Stimulated activated CD8-positive, alpha-beta memory T cell treated with anti-CD3 and anti-CD28 coated beads, Interleukin-15, amount 100 ng/mL, for 24 hours (primary cell): ENCODE data around the gene TNC.

Experiments
- DNase-seq: peaks from one replicate; pipeline ENCODE4 v3.0.0-alpha.2; 2020; ENCODE audit warnings: low read depth

The TNC gene

DNA sequence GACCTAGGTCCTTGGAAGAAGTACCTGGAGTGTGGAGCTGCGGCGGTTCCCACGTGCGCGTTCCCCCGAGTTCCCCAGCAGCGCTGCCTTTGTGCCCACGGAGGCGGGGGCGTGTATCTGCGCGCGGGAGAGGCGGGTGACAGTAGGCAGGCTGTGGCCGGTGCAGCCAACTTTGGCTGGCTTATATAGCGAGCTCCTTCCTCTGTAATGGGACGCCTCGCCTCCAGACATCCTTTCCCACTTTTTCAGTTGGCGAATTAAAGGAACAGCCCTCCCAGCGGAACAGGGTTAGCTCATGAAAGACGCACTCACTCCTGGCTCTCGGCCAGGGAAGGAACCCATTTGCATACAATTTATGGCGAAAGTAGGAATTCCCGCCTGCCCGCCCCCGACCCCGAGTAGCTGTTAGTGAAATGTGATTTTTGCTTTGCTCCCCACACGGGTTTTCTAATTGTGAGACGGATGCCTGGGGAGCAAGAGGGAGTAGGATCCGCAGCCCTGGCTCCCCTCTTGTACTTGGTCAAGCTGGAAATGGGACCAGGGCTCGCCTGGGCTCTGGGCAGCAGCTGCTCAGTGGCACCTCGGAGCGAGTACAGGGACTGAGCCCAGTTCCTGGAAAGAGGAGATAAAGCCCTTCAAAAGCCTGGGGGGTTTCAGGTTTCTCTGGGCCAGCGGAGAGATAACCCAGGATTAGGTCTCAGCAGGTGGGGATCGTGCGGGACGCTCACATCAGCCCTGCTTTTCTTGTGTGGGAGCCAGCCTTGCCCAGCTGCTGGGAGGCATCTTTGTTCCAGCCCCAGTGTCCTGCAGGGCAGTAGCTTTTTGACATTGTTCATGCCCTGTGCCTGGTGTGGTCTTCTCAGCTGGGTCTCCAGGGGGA lies at the start of gene TNC:
Gene TNC (minus strand): TSS at position 159 of the 880 bp plus-strand sequence. CDS start 27,139 bp downstream, outside the sequence.
- DNase-seq = no peak

DNA sequence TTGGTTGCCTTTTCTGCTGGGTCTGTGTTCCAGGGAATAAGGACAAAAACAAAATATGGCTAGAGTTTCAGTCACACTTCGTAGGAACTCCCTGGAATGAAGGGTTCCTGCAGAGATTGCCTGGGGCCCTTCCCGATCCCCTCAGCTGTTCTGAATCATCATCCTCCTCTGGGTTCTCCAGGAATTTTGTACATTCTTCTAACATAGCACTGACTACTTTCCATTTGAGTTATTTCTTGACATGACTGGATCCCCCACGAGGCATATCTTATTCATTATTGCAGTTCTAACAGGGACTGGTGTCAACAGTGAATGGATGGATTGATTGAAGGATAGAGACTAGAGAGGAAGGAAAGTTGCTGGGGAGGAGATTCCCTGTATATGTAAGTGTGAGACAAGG lies 49.2 kb upstream of the TNC start:
- DNase-seq = no peak

DNA sequence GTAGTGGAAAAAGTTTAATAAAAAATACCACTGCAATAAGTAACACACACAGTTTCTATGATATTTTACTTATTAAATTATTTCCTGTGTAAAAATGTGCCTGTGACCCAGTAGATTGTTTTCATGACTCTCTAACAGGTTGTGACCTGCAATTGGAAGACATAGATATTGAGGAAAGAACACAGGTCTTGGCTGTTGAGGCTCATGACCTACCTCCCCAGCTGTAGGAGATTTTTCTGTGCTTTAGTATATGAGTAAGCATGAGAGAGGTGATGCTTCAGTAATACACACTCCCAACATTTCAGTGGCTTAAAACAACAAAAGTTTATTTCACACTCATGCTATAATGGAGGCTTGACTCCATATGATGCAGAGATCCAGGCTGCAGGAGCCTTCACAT lies 47.3 kb upstream of the TNC start:
- no peak for DNase-seq

DNA sequence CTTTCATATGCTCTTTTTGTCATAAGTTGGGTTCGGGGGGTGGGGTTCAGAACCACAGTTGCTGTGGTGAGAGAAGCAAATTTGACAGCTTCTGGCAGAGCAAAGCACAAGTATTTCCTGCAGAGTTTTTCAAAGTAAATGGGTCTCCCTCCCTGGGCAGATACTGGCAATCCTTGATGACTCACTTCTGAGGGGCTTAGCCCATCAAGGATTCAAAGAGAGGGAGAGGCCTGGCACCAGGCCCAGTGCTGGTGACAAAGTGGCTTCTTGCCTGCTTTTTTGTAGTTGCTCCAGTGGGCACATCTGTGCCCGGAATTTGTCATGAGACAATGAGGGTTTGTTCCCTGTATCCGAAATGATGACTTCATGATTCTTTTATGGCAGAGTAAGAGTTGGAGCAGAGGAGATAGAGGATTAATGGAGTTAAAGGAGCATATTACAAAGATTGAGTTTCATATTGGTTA lies 46.6 kb upstream of the TNC start:
- DNase-seq = no peak

DNA sequence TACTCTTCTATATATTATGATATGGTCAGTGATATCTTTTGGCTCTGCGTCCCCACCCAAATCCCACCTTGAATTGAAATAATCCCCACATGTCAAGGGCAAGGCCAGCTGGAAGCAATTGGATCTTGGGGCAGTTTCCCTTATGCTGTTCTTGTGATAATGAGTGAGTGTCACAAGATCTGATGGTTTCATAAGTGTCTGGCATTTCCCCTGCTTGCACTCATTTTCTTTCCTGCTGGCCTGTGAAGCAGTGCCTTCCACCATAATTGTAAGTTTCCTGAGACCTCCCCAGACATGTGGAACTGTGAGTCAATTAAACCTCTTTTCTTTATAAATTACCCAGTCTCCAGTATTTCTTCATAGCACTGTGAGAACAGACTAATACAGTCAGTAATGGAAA lies 45.0 kb upstream of the TNC start:
- DNase-seq = no peak

DNA sequence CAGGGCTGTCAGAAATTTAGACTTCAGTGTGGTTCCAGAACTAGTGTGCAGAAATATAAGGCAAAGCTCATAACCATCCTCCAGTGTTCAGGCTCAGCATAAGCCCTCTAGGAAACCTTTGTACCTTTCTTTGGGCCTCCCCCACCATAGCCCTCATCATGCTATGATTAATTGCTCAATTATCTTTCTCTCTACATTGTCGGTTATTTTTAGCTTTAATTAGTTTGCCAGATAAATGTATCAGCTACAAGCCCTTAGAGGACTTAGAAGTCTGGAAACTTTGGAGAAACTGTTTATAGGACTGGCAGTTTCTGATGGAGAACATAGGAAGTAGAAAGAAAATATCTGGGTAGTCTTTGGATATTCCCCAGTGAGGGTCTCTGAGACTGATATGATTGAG lies 43.5 kb upstream of the TNC start:
- no peak for DNase-seq

DNA sequence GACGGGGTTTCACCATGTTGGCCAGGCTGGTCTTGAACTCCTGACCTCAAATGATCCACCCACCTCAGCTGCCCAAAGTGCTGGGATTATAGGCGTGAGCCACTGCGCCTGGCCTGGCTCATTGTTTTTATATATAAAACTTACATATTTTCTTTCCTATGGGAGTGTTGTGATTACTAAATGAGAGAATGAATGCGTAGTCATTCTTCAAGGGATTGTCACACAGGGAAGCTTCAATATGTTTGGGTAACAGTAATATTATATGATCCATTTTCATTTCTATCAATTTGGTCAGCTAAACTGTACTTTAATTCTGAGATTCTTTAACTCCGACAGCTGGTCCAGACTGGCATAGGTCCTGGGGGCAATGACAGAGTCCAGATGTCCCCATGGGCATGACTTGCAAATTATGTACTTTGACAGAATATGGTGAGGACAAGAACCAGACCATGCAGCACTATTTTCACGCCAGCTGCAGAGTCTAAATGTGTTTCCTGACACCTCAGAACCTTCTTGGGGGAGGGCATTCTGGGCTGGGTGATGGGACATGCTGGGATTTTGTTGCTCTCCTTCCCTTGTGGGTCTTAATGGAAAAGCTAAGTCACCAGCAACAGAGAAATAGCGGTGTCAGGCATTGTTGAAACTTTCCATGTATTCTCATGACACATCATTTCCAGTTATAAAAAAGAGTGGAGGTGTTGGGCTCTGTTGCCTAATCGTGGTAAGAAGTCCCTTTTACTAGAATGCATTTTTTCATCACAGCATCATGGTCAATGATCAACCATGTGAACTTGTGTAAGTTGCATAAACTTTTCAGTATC lies 40.9 kb upstream of the TNC start:
- DNase-seq = no peak

DNA sequence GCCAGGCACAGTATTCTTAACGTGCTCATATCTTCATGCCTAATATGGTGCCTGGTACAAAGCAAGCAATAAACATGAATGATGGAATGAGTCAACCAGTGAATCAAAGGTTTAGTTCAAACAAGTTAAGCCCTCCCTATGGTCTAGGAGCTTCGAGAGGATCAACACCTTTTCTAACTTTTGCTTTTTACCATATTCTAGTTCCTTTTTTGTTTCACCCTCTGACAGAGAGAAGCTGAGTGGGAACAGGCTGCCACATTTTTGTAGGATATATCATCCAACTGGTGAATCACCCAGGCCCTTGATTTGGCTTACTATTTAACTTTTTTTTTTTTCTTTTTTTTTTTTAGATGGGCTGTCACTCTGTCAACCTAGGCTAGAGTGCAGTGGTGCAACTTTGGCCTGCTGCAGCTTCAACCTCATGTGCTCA lies 39.3 kb upstream of the TNC start:
- no peak for DNase-seq

DNA sequence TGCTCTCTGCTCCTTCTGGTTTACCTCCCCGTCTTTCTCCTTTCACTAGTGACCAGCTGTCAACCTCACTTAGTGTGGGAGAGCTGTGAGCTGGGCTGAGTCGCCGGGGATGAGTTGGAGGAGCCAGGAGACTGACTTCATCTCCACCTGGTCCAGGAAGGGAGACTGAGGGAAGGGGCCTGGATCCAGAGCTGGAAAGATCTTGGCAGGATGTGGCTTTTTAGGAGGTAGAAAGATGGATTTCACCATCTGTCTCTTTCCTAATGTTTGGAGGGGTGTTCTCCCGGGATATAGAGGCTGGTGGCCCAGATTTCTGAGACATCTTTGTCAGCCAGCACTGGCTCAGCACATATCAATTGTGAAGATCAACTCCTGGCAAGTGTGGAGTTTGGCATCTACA lies 37.1 kb upstream of the TNC start:
- no peak for DNase-seq

DNA sequence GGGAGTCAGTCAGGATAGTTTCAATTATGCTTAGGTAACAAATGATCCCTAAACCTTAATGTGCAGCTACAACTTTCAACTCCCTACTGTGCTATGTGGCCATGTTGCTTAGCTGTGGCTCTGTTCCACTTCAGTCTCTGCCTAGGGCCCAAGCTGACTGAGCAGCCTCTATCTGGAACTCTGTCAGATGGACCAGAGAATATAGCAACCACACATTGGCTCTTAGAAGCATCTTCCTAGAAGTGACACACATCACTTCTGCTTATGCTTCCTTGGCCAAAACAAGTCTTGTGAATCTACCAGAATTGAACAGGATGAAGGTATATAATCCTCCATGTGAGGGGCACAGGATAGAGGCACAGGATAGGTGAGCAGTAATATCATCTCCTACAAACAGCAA lies 36.7 kb upstream of the TNC start:
- DNase-seq = no peak

DNA sequence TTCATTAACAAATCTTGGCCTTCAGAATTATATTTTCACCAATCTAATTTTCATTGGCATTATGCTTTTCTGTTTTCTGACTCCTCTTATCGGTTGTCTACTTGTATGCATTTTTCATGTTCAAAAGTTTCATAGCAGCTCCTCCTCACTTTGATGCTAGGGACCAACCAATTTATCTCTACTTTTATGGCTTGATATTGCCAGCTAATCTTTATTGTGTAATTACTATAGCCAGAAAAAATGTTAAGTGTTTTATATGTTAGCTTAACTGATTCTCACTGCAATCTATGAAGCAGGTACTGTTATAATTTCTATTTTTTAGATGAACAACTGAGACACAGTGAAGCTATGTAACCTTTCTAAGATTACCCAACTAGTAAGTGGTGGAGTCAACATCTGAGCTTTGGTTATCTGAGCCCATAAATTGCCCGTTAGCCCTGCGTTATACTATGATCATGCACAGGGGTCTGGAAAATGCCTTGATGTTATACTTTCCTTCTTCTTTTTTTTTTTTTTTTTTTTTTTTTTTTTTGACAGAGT lies 34.4 kb upstream of the TNC start:
- no peak for DNase-seq

DNA sequence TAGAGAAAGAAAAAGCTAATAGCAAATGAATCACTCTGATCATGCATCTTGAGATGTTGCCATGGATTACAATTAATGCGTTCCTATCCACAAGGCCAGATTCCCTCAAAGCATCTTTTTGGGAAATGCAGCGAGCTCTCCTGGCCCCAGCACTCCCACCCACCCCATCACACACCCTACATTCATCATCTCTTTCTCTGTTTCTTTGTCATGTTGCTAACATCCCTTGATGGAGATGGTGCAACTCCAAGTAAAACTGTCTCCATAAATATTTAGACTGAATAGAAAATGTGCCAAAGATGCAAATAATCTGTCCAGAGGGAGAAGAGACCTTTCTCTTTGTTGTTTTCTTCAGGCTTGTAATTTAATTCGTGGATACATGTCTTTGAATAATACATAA lies 30.8 kb upstream of the TNC start:
- DNase-seq = no peak

DNA sequence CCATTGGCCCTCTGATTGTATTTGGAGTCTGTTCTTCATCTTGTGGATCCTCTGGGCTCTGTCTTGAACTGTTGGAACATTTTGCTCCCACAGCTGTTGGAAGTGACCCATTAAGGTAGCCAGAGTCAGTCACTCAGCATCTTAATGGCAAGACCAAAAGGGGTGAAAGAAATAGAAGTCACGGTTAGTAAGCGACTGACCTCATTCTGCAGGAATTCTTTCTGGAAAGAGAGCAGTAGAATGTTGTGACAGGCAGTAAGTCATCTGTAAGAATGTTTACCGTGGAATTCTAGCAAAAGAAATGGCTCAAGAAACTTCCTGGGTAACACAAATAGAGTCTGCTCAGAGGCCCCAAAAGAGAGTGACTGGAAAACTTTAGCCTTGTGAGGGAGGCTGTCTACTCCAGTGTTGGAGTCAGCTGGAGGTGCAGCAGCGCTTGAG lies 28.6 kb upstream of the TNC start:
- DNase-seq = no peak

DNA sequence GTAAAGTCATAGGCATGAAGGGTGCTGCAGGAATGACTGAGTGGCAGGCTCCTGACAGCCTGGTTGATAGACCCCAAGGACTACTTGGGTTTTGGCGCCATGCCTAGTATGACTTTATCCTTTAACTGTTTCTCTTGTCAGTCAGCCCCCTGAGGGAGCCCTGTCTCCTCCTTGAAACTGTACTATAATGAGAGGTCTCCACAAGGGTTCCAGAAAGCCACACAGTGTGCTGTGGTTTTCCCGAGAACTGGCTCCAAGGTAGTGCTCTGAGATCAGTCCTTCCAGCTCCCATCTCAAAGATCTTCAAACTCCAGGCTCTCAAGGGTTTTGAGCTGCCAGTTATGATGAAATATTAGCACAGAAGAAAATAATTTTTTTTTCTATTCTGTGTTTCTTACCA lies 26.7 kb upstream of the TNC start:
- DNase-seq = no peak

DNA sequence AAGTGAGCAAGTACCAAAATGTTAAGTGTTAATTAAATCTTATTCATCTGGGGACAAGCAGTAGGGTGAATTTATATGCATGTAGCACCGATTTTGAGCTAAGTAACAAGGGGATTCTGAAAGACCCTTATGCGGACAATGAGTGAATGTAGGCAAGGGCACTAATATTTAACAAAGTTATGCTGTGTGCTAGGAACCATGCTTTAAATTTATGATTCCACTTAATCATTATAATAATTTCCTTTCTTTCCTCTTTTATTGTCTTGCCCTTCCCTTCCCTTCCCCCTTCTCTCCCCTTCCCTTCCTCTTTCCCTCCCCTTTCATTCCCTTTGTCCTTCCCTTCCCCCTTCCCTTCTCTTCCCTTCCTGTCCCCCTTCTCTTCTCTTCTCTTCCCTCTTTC lies 25.7 kb upstream of the TNC start:
- no peak for DNase-seq

DNA sequence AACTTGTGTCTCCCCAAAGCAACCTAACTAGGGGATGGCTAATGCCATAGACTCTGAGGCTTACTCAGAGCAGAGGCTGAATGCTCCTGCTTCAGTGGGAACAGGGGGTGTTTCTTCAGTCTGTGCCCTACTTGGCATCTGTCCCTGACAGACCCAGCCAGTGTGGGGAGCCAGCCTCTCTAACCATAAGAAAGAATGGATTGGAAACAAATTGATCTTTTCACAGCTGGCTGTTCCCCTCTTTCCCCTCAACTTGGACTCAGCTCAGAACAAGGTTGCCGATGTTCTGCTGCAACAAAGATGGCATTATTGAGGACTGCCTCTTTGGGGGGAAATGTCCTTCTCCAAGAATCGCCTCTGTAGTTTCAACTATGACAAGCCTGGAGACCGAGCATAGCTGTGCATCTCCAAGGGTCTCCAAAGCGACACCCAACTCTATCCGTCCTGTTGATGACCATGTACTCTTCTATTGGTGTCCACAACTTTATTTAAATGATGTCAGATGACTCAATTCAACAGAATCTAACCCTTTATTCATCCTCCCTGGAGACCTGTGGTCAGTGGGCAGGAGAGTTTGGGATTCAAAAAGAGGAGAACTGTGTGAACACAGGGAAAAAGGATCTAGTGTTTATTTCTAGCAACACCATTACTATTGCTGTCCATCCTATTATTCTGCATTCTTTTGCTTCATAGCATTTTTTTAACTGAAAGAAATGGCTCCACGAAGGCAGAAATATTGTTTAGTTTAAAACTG lies 24.7 kb upstream of the TNC start:
- DNase-seq = no peak

DNA sequence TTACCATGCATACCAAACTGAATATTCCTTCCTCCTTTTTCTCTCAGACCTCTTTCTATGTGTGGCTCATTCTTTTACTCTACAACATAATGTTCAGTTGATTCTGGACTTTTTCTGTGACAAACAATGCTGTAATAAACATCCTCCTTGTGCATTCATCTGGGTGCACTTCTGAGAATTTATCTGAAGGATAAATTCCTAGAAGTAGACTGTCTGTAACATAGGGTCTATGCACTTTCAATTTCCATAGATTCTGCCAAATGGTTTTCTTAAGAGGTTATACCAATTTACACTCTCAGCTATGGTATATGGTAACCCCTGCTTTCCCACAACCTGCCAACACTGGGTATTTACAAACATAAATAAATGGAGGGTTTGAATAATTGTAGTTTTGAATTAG lies 24.1 kb upstream of the TNC start:
- no peak for DNase-seq

DNA sequence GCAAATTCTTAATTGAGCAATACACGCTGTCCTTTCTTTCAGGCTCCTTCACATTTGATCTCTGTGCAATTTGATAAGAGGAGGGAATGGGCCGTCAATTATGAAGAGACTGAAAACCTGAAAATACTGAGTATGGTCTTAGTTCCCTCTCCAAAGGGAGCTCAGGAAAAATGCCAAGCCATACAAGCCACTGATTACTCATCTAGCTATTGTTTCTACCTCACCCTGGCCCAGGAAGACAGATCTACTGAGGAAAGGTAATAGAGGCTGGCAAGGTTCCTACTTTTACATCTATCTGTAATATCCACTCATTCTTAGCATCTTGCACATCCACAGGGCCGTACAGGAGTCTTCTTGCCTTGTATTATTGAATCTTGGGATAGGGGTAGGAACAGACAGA lies 23.7 kb upstream of the TNC start:
- DNase-seq = no peak

DNA sequence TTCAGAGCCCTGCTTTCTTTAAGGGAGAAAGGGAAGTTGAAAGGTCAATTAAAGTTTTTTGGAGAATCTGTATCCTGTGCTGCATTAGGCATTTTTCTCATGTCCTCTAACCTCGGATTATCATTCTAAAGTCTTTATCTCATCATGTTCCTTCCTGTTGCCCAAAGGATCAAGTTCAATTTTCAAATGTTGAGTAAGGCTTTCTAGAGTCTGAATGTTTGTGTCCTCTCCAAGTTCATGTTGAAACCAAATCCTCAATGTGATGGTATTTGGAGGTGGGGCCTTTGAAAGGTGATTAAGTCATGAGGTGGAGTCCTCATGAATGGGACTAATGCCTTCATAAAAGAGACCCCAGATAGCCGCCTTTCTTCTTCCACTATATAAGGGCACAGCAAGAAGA lies 20.2 kb upstream of the TNC start:
- no peak for DNase-seq

DNA sequence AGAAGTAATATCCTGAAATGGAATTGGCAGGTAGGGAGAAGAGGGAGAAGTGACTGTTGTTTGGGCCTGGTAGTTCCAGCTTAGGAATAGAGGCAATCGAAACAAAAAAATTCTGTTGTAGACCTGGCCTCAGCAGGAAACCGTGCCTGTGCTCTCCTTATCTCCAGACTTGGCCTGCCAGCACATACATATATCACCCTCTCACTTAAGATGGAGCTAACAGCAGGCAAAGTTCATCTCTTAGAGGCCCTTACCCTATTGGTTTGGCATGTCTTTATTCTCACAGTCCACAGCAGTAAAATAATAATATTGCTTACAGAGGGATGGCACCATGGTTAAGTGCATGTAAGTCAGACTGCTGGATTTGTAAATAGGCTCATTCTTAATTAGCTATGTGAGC lies 19.6 kb upstream of the TNC start:
- DNase-seq = no peak

DNA sequence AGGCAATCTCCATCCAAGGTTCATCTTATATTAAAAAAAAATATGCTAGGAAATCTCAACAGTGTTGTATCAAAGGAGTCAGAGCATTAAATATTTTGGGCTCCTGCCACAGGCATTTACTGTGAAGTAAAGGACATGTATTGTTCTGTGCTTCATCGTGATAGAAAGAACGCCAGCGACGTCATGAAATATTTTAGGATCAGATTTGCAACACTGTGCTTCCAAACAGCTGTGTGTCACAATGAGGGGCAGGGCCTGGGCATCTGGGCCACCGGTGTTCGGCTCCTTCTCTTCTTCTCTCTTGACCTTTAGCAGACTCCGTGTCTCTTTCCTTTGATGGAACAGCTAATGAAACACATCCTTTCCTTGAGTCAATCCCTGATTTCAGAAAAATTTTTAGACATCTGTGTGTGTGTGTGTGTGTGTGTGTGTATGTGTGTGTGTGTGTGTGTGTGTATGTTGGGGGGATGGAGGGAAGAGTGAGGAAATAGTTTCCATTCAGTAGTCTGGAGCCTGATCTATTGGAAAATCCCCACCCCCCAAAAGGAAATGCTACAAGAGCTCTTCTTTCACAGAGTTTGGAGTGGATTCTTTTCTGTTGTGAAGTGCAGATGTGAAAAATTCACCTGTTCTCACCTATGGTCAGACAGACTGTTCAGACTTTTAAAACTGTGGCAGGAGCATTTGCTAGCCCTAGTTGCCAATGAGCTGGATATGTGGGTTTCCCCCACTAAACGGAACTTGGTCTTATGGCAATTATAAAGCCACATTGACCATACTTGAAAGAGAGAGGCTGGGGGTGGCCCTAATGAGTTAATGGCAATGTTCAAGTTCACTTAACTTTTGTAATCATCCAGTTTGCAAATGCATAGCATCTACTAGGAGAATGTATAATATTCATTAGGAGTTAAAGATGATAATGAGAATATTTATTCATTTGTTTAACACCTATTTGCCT lies 18.1 kb upstream of the TNC start:
- no peak for DNase-seq
